Putamen (tissue), 1 donor: ENCODE results near the gene SMO.
A peak's percentile ranks its signal among the peaks of the same experiment; 100 is the strongest.
"Not testable (repeated sequence)": the region's sequence is repeated elsewhere in the genome, so short reads cannot be mapped to it uniquely, and the experiment has no call there.

ENCODE experiments used
- DNase-seq: peaks from one replicate; pipeline ENCODE4 v3.0.0-alpha.2; 2016; ENCODE audit warnings: low spot score

SMO gene

DNA sequence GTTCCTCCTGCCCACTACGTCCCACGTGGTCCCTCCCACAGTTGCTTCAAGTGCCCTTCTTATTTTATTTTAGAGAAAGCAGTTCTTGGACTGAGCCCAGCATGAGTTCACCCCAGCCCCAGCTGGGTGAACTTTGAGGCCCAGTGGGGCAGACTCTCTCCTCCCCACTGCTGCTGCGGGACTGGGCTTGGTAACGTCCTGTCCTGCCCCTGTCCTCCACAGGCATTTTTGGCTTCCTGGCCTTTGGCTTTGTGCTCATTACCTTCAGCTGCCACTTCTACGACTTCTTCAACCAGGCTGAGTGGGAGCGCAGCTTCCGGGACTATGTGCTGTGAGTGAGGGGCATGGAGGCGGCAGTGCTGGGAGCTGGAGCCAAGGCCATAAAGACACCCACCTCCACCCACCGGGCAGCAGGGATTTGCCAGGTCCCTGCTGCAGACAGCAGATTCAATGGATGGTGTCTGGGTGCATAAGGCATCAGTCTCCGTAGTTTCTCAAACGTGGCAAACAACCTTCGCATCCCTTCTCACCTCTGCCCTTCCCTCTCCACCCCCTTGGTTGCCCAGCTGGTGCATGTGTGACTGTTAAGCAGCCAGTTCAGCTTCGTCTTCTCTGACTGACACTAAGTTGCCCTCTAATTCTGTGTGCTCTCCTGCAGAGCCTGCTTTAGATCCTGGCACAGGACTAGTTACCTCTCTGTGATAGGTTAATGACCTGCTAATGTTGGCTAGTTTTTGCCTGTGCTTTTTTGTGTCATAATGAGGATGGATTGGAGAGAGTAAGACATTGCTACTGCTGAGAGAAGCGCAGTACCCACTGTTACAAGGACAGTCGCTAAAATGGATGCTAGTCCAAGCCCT lies 20.9 kb downstream of the SMO start:
- DNase-seq: no peak

DNA sequence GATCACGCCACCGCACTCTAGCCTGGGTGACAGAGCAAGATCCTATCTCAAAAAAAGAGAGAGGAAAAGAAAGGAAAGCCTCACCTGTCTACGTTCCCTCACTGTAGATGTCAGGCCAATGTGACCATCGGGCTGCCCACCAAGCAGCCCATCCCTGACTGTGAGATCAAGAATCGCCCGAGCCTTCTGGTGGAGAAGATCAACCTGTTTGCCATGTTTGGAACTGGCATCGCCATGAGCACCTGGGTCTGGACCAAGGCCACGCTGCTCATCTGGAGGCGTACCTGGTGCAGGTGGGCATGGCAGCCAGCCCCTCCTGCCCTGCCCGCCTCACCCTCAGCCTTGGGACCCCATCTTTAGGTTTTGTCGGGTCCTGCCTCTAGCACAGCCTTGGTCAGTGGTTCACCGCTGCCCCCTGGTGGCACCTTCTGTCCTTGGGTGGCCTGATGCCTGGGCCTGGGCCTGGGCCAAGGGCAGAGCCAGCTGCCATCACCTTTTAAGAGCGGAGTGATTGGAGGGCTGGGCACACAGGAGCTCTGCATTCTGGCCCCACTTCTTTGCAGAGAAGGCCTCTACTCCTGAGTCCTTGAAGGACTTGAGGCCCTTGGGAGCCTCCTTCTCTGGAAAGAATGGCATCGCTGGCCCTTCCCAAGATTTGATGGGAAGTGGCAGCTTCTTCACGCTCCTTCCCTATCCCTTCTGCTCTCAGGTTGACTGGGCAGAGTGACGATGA lies 22.0 kb downstream of the SMO start:
- DNase-seq: peak; percentile 17

DNA sequence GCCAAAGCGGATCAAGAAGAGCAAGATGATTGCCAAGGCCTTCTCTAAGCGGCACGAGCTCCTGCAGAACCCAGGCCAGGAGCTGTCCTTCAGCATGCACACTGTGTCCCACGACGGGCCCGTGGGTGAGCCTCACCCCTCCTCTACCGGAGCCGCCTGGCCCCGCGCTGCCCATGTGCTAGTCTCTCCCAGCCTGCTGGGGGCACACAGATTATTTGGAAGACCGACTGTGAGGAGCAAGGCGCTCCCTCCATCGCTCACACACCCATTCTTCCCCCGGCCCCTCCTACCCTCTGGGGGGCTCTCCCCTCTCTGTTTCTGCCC lies 22.5 kb downstream of the SMO start:
- DNase-seq: no peak

DNA sequence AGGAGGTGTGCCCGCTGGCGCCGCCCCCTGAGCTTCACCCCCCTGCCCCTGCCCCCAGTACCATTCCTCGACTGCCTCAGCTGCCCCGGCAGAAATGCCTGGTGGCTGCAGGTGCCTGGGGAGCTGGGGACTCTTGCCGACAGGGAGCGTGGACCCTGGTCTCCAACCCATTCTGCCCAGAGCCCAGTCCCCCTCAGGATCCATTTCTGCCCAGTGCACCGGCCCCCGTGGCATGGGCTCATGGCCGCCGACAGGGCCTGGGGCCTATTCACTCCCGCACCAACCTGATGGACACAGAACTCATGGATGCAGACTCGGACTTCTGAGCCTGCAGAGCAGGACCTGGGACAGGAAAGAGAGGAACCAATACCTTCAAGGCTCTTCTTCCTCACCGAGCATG lies 23.7 kb downstream of the SMO start:
- DNase-seq: no peak

DNA sequence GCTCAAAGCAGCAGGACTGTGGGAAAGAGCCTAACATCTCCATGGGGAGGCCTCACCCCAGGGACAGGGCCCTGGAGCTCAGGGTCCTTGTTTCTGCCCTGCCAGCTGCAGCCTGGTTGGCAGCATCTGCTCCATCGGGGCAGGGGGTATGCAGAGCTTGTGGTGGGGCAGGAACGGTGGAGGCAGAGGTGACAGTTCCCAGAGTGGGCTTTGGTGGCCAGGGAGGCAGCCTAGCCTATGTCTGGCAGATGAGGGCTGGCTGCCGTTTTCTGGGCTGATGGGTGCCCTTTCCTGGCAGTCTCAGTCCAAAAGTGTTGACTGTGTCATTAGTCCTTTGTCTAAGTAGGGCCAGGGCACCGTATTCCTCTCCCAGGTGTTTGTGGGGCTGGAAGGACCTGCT lies 24.2 kb downstream of the SMO start:
- DNase-seq: no peak

DNA sequence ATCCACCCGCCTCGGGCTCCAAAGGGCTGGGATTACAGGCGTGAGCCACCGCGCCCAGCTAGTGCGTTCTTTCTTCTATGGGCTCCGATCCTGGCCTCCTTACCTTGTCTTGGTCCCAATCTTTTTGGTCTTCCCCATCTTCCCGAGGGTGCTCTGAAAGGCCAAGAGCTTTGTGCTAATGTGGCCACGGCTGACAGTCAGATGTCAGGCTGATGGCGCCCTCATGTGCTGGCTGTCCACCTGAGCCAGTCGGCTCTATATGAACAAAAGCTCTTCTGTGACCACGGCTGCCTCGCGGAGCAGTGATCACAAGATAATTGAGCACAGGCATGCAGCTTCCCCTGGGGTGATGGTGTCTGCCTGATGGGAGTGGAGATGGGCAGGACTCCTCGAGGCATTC lies 25.4 kb downstream of the SMO start:
- no peak for DNase-seq

DNA sequence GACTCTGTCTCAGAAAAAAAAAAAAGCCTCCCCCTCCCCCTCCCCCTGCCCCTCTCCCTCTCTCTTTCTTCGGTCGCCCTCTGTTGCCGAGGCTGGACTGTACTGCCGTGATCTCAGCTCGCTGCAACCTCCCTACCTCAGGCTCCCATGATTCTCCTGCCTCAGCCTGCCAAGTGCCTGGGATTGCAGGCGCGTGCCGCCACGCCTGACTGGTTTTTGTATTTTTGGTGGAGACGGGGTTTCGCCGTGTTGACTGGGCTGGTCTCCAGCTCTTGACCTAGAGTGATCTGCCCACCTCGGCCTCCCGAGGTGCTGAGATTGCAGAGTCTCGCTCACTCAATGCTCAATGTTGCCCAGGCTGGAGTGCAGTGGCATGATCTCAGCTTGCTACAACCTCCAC lies 27.3 kb downstream of the SMO start:
- DNase-seq: not testable (repeated sequence)

DNA sequence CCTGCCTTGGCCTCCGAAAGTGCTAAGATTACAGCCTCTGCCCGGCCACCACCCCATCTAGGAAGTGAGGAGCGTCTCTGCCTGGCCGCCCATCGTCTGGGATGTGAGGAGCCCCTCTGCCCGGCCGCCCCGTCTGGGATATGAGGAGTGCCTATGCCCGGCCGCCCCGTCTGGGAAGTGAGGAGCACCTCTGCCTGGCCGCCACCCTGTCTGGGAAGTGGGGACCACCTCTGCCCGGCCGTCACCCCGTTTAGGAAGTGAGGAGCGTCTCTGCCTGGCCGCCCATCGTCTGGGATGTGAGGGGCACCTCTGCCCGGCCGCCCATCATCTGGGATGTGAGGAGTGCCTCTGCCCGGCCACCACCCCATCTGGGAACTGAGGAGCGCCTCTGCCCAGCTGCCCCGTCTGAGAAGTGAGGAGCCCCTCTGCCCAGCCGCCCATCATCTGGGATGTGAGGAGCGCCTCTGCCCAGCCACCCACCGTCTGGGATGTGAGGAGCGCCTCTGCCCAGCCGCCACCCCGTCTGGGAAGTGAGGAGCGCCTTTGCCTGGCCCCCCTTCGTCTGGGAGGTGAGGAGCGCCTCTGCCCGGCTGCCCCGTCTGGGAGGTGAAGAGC lies 27.8 kb downstream of the SMO start:
- not testable (repeated sequence) for DNase-seq

DNA sequence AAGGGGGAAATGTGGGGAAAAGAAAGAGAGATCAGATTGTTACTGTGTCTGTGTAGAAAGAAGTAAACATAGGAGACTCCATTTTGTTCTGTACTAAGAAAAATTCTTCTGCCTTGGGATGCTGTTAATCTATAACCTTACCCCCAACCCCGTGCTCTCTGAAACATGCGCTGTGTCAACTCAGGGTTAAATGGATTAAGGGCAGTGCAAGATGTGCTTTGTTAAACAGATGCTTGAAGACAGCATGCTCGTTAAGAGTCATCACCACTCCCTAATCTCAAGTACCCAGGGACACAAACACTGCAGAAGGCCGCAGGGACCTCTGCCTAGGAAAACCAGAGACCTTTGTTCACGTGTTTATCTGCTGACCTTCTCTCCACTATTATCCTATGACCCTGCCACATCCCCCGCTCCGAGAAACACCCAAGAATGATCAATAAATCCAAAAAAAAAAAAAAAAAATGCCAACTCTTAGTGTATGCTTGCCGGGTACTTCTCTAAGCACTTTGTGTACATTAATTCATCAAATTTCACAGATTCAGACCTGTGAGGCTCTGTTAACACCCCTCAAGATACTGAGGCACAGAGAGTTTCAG lies 28.5 kb downstream of the SMO start:
- DNase-seq: not testable (repeated sequence)

DNA sequence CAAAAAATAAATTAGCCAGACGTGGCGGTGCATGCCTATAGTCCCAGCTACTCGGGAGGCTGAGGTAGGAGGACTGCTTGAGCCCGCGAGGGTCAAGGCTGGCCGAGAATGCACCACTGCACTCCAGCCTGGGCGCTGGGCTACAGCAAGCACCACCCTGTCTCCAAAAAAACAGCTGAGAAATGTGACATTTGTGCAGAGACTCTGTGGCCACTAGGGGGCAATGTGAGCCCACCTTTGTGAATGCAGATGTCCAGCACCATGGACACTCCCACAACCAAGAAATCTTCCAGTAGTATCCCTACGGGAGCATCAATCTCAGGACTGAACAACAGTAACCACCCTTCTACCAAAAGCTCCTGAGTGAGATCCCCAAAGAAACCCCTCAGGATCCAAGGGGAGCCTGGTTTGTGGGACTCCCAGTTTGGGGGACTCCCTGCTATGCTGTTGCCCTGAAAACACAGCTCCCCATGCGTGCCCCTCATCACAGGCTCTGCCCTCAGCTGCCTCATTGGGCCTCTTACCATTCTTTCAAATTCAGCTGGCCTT lies 30.2 kb downstream of the SMO start:
- peak; percentile 79 for DNase-seq

DNA sequence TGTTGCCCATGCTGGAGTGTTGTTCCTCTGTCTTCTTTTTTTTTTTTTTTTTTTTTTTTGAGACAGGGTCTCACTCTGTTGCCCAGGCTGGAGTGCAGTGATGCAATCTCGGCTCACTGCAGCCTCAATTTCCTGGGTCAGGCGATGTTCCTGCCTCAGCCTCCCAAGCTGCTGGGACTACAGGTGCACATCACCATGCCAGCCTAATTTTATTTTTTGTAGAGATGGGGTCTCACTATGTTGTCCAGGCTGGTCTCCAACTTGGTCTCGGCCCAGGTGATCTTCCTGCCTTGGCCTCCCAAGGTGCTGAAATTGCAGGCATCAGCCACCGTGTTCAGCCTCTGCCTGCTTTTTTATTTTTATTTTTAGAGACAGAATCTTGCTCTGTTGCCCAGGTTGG lies 30.7 kb downstream of the SMO start:
- DNase-seq: not testable (repeated sequence)

DNA sequence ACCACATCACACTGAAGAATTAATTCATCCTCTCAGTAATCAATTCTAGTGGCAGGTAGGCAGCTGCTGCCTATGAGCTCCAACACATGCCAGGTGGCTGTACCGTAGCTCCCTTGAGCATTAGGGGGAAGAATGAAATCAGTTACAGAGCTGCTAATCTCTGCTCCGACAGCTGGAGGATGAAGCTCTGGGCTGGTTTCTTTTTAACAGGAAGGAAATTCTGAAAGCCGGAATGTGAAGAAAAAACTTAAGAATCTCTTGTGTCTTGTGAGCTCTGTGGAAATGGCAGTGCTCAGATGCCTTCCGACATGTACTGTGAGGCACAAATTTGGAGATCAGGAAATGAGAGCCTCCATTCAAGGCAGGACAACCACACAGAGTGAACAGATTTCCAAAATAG lies 33.6 kb downstream of the SMO start:
- no peak for DNase-seq

DNA sequence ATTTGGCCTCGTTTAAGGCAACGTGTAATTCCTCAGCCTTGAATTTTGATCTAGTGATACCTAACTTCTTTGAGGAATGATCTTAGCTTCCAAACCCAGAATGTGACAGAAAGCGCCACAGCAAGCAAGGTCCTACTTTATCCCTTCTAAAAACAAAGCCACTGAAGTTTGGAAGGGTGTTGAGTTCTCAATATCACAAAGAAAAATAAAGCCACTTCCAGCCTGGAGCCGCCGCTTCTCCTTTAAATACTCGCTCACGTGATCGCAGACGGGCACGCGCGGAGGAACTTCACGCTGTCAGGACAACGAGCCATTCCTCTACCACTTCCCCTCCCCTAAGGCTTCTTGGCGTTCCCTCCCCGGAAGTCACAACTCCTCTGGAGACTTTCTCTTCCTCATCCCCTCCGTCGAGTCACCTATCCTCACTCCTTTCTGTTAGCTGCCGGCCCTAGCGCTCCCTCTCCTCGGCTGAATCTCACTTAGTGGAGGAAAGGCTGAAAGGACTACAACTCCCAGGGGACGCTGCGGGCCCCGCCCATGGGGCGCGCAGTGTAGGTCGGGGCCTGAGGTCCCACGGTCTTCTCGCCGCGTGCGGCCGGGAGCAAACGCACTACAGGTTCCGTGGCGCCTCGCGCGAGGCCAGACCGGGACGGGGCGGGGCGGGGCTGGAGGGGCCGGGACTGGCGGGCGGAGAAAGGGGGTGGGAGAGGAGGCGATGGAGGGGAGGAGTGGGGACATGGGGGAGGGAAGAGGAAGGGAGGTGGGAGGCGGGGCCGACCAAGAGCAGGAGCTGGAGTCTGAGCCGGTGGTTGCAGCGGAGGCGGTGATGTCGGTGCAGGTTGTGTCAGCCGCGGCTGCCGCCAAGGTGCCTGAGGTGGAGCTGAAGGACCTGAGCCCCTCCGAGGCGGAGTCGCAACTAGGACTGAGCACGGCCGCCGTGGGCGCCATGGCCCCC lies 36.1 kb downstream of the SMO start, which contains the start of gene AHCYL2:
TSS of gene AHCYL2 (plus strand) at position 780 of the 955 bp plus-strand sequence.
- peak; percentile 98 for DNase-seq

DNA sequence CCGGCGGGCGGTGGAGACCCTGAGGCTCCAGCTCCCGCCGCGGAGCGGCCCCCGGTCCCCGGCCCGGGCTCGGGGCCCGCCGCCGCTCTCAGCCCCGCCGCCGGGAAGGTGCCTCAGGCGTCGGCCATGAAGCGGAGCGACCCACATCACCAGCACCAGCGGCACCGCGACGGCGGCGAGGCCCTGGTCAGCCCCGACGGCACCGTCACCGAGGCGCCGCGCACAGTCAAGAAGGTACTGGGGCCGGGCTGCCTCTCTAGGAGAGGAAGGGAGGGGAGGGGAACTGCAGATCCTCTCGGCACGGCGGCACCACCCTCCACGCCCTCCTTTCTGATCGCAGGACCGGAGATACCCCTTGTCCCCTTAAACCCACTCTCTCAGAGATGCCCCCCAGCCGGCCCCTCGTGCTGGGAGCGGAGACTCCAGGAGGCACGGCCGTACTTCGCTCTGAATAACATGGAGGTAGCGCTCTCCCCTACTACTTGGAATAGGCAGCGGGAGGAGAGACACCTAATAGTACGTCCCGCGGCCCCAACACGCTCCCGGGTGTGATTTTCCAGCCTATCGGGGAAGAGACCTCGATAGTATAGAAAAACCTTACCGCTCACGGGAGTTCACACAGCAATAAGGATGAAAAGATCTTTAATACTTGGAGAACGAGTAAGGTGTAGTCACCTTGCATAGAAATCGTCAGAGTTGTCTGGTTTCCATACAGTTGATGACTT lies 36.9 kb downstream of the SMO start:
- DNase-seq: peak; percentile 47

DNA sequence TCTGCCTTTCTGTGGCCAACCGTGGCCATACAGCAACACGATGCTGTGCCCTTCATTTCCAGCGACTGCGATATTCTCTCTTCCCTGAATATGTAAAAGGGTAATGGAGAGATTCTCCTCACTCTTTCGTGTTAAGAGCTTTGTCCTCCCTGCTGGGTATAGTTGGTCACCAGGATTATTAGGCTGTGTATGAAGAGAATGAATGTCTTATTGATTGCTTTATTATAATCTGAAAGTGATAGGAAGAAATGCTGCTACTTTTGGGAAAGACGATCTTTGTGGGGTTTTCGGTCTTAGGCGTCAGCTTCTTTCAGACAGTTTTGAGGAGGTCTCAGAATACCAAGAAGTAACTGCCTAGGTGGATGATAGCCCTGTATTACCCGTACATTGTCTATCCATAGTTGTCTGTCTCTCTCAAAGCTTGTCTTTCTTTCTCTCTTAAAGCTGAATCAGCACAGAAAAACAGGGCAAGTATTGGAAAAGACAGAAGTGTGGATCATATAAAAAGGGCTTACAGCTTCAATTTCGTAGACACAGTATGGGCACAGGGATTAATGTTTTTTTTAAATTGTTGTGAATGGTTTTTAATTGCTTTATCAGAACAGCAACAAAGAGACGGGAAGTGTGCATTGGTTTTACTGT lies 37.6 kb downstream of the SMO start:
- no peak for DNase-seq

DNA sequence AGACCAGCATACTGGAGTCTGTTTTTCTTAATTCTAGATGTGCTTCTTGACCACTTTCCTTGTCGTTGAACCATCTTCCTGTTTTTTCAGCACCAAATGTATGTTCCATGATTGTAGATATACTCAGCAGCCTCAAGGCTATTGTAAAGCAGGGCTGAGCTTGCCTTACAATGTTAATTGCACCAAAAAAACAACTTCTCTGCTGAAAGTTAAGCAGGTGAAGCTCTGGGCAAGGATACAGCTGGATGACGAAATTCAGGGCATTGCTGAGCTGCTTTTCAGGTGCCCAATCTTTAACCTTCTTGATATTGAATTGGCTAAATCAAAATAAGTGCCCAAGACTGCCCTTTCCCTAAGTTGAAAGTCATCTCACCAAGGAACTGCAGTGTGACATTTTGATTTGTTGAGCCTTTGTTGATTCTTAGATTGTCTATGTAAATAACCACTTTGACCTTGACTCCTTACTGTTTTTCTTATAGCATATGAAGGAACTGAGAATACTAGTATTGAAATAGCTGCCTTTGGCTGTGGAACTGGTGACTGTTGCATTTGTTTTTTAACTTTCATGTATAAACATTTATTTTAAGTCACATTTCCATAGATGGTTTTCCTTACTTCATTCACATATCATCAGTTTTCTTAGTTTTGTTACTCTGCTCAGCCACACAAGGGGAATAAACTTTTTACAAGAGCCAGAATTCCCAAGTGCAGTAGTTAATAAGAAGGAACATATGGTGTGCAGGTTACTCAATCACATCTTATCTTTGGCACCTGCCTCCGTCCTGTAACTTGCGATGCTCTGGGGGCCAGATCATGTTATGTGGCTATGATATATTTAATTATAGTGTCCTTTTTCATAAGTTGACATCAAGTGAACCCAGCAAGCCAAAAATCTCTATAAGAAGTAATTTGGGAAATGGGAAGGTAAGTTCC lies 39.5 kb downstream of the SMO start:
- DNase-seq: no peak

DNA sequence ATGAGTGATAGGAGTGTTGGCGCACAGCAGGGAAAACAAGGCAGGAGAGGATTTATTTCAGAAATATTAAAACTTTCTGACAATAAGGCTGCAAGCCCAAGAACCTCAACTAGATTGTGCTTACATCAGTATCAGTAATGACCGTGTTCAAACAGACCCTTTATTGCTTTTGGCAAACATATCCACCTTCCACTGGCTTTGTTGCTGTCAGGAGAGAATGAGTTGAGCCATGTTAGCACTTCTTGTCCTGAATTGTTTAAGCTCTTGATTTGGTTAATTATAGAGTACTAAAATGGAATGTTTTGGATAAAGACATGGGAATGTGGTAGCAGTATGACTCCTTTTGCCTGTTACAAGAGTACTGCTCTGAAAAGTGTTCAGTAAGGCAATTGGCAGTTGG lies 40.2 kb downstream of the SMO start:
- DNase-seq: no peak

DNA sequence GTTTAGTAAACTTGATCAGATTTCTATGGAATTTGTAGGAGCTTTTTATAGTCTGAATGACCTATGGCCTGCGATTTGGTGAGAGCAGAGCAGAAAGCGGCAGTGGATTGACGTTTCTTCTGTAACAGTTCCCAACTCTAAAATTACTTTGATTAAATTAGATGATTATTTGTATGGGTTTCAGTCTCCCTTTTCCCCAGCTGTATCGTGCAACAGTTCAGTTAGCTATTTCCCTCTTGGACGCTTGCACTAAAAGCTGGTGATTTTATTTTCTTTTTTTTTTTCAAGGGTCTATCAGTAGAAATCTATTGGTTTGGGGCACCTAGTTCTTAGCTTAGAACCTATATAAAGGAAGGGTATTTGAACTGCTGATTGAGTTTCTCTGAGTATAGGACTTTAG lies 43.2 kb downstream of the SMO start:
- DNase-seq: no peak

DNA sequence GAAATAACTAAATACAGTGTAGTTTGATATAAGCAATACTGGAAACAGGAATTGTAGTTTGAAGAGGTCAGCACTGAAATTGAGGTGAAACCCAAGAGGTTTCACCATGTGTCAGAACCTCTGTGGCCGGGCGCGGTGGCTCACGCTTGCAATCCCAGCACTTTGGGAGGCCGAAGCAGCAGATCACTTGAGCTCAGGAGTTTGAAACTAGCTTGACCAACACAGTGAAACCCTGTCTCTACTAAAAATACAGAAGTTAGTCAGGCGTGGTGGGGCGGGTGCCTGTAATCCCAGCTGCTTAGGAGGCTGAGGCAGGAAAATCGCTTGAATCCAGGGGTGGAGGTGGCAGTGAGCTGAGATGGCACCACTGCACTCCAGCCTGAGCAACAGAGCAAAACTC lies 50.1 kb downstream of the SMO start:
- DNase-seq: no peak
